Stimulated activated CD8-positive, alpha-beta memory T cell treated with anti-CD3 and anti-CD28 coated beads, Interleukin-2, amount 100 ng/mL, for 48 hours (primary cell): ENCODE data around the gene ACSL3.
"Not testable (repeated sequence)": the region's sequence is repeated elsewhere in the genome, so short reads cannot be mapped to it uniquely, and the experiment has no call there.

Experiments
- DNase-seq, 2 donors: peaks; one replicate each; pipeline ENCODE4 v3.0.0-alpha.2; 2020; ENCODE audit warnings: low read depth in 2 of 2

ACSL3 gene

DNA sequence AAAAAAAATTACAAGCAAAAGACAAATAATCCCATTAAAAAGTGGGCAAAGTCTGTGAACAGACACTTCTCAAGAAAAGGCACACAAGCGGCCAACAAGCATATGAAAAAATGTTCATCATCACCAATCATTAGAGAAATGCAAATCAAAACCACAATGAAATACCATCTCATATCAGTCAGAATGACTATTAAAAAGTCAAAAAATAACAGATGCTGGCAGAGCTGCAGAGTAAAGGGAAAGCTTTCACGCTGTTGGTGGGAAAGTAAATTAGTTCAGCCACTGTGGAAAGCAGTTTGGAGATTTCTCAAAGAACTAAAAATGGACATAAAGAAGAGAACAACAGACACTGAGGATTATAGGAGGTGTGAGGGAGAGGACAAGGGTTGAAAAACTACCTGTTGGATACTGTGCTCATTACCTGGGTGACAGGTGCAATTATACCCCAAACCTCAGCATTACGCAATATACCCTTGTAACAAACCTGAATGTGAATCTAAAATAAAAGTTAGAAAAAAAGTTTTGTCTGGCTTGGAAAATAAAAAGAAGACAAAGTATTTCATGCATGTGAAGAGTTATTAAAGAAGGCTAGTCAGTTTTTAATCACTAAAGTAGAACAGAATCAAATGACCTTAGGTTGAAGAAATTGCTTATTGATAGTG lies 8.7 kb upstream of the ACSL3 start:
- no peak for DNase-seq

DNA sequence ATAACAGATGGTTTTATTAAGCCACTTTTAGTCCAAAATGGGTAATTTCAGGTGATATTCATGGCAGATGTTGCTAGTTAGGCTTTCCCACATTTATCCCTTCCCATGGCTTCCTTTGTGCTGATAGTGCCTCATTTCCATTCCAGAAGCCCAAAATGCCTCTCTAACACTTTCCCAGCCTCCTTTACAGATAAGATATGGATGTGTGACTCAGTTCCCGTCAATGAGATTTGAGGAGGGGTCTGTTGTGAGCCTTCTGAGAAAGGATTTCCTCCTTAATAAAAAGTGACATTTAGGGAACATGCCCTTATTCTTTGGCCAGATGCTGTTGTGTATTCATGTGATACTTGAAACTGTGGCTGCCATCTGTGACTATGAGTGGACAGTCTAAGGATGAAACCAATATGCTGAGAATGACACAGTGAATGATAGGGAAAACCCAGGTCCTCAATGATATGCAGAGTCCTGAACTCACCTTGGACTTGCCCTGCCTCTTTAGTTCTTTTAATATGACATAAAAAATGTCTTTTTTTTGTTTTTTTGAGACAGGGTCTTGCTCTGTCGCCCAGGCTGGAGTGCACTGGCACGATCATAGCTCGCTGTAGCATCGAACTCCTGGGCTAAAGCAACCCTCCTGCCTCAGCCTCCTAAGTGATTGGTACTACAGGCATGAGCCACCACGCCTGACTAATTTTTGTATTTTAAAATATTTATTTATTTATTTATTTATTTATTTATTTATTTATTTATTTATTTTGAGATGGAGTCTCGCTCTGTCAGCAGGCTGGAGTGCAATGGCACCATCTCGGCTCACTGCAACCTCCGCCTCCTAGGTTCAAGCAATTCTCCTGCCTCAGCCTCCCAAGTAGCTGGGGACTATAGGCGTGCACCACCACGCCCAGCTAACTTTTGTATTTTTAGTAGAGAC lies 5.8 kb upstream of the ACSL3 start:
- no peak for DNase-seq

DNA sequence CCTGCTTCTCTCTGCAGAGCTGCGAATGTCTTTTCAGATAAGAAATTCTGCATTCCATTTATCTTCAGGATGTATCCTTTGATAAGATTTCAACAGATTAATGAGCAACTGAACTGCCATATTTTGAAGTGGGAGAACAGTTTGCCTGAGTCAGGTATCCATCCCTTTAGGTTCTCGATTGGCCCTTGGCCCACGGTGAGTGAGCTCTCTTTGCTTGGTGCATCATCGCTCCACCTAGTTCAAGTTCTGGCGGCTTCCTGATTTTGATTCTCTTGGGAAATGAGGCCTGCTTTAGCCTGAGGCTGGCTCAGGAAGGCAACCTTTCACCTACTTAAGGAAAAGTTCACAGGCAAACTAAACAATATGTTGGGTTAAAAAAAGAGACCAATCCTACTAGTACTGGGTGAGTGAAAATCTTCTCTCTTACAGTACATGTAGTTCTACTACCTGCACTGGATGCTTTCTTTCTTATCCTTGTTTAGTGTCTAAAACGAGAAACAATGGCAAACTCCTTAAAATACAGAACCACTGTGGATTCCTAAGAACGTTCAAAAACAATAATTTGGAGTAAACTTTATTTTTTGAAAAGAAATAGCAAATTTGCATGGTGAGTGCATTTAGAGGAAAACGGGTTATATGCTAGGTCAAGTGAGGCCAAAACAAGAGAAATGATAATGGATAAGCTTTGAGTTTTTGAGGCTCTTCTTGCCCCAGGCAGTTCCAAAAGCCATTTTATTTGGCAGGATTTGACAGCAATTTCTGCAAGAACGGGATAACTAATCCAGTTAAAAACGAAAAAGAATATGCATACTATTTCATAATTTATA lies 837 bp upstream of the ACSL3 start:
- no peak for DNase-seq

- peak; percentile 14 to 17 for DNase-seq
These were observed 722 bp downstream of the ACSL3 start for GRCh38 chr2:222861411-222862105.

DNA sequence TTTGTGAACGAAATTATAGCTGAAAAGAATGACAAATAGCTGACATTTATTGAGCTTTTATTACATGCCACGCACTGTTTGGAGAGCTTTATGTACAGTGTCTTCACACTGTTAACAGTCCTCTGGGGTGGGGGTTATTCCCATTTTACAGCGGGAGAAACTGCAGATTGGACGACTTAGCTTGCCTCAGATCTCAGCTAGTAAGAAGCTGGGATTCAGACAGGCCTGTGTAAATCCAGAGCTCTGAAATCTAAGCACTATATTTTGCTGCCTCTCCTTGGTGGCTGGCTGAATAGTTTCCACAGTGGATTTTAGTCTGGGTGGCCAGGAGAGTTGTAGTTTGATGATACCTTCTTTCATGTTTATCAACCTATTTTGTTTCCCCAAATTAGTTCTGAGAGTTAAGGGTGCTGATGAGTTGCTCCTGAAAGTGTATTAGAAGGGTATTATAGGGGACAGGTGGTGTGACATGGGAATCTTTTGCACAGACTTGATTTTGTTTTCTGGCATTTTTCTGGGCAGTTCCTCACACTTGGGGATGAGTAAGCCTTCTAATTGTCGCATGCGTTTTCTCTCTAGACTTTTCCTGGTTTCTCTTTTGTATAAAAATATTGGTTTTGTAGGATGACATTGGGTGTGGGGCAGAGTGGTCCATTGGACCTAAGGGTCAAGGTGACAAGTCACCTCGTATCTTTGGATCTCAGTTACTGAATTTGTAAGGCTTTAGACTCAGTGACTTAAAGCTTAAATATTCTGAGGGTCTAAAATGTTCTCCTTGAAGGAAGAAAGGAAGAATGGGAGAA lies 1.5 kb downstream of the ACSL3 start:
- DNase-seq, result no peak

DNA sequence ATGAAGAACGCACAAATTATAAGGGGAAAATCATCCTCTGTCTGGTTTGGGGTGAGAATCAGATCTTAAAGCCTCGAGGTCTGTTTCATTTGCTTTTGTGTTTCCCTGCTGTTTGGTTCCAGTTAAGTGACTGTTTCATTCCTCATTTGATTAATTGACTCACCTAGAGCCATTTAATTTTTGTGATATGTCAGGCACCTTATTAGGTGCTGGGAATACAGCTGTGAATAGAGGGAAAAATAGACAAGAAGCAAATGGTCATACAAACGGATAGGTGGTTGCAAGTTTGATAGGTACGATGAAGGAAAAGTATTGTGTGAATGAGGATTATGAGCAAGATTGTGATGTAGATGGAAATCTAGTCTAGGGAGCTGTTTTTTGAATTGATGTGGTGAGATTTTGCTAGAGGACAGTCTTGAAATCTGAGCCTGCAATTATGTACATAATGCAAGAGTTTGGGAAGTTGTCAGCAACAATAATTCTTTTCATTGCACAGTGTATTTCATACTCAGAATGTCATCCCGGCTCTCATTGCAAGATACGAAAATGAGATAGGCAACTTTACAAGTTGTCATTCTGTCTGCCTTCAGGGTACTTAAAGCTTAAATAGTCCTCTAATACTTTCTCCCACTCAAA lies 2.2 kb downstream of the ACSL3 start:
- DNase-seq, result no peak

GRCh38 chr2:222864296-222864695 lies 3.5 kb downstream of the ACSL3 start:
- DNase-seq, result no peak

GRCh38 chr2:222865301-222865700 lies 4.5 kb downstream of the ACSL3 start:
- no peak for DNase-seq

GRCh38 chr2:222866358-222866960 lies 5.6 kb downstream of the ACSL3 start:
- DNase-seq, result no peak

DNA sequence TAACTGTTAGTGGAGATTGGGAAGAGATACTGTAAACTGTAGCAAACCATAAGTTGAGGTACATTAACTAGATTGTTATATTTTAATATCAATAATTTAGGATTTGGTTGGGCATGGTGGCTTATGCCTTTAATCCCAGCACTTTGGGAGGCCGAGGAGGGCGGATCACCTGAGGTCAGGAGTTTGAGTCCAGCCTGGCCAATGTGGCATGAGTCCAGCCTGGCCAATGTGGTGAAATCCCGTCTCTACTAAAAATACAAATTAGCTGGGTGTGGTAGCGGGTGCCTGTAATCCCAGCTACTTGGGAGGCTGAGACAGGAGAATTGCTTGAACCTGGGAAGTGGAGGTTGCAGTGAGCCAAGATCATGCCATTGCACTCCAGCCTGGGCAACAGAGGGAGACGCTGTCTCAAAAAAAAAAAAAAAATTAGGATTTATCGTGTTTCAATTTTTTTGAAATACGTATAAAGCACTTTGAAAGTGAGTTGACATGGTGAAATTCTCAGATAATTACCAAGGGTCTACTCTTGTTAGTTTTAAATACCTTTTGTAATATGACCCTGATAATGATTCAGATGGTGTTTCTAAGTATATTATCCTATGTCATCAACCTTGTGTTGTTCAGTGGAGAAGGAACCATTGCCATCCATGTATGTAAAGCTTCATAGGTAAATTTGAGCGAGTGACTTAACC lies 7.9 kb downstream of the ACSL3 start:
- DNase-seq, result not testable (repeated sequence)

GRCh38 chr2:222869252-222869560 lies 8.4 kb downstream of the ACSL3 start:
- DNase-seq, result no peak

- no peak for DNase-seq
These were observed 10.5 kb downstream of the ACSL3 start for GRCh38 chr2:222871291-222871690.

DNA sequence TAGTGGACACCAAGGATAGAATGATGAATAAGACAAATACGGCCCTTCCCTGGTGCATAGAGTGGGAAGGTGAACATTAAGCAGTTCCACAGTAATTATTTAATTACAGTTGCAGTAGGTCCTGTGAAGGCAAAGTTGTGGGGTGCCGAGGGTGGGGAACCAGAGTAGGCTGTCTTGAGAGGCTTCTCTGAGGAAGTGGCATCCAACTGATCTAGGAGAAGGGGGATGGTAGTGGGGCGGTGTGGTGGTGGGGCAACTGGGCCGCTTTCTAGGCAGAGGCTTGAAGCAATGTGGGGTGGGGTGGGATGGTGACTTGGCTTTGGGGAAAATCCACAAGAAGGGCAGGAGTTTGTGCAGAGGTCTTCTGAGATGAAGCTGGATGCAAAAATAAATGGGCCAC lies 11.7 kb downstream of the ACSL3 start:
- DNase-seq, result no peak

GRCh38 chr2:222875482-222875881 lies 14.6 kb downstream of the ACSL3 start:
- DNase-seq, result no peak

DNA sequence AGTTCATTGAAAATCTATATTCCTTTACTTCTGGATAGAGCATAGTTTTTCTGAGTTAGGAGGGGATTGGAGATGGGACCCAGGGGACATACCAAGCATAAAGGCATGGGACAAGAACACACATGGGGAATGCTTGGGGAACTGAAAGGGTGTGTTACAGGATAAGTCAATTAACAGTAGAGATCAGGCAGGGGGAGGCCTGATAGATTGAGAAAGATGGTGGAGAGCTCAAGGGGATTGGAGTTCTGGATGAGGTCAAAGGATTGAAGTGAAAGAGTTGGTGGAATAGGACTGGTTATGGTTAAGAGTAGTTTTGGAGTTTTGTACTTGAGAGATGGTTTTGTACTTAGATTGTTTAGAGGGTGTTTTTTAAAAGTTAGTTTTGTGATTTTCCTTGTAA lies 16.1 kb downstream of the ACSL3 start:
- no peak for DNase-seq

DNA sequence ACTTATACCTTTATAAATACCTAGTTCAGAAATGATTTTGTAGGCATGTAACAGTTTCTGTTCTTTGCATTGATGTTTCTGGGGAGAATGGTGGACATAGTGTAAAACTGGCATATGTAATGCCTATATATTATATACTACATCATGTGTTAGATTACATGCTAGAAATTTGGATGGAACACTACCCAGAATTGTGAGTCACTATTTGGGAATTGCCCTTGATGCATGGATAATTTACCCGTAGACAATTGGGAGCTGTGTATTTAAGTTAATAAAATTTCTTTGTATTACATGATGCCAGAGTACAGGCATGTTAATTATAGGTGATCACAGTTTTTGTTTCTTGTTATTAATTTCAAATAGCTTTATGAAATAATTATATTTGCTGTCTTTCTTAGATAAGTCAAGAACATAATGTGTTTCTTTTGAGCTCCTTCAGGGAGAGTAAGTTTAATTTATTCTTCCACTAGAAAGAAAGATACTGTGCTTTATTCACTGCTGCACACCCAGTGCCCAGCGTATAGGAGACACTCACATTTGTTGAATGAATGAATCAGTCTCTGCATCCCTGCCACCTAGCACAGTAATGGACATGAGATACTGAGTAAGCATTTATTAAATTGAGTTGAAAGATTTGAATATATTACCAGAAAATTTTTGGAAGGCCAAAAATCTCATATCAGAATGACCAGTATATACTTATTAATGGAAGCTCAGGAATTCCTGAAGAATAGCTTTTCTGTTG lies 16.9 kb downstream of the ACSL3 start:
- no peak for DNase-seq

- no peak for DNase-seq
These were observed 17.6 kb downstream of the ACSL3 start for GRCh38 chr2:222878301-222878876.

- DNase-seq, result no peak
These were observed 18.2 kb downstream of the ACSL3 start for GRCh38 chr2:222878877-222879603.
